Testis (tissue), 3 donors: ENCODE results near the gene SCN9A. TPM values are rescaled to one million over a fixed set of nuclear protein-coding genes. Genes with fewer than 3 reads are reported as not detected.

Experiments used
- DNase-seq: peaks from one replicate; pipeline ENCODE4 v3.0.0-alpha.2; 2019
- H3K27ac ChIP-seq, 2 donors: fragments of 200-600 bp; sonication (generic); one replicate each; pipeline ENCODE4 v1.5.1; 2019
- H3K27me3 ChIP-seq: fragments of 200-600 bp; sonication (generic); one replicate; pipeline ENCODE4 v1.5.1; 2019
- H3K36me3 ChIP-seq: fragments of 200-600 bp; sonication (generic); one replicate; pipeline ENCODE4 v1.5.1; 2017; ENCODE audit warnings: low read depth; ENCODE audit errors: missing control alignments
- H3K4me1 ChIP-seq: fragments of 200-600 bp; sonication (generic); one replicate; pipeline ENCODE4 v1.5.1; 2019
- H3K4me3 ChIP-seq, 2 donors: fragments of 200-600 bp; sonication (generic); one replicate each; pipeline ENCODE4 v1.5.1; 2017 to 2019
- H3K9me3 ChIP-seq: fragments of 200-600 bp; sonication (generic); one replicate; pipeline ENCODE4 v1.5.1; 2017
- POLR2A ChIP-seq: fragments of 450-650 bp; IDR thresholded peaks from one replicate; pipeline ENCODE4 v1.6.1; 2017; ENCODE audit warnings: antibody characterized with exemption, mild to moderate bottlenecking, moderate library complexity
- WGBS, 2 donors: methylation state at CpG; one replicate each; pipeline ENCODE4 v1.1.5; 2018; 5-methylcytosine and 5-hydroxymethylcytosine counted together
- intact Hi-C: fragments of 100-400 bp; cut with DNase I; formaldehyde crosslinking; loops from one replicate; pipeline ENCODE4 v1.15.1; 2023; ENCODE audit warnings: low total_unique reads
- polyA plus RNA-seq: library from polyadenylated mRNA; stranded (reverse); fragments of 350-450 nt; fragmentation: Illumina TruSeq; extraction: RNeasy Lipid Tissue Mini Kit (QIAGEN cat#74804); gene quantifications from one replicate; pipeline ENCODE4 v1.2.3, GENCODE V29; 2014; ENCODE audit warnings: low read depth, low replicate concordance; ENCODE audit not compliant: insufficient read depth
- total RNA-seq, 2 donors: library from RNA; depleted of rRNA; stranded (reverse); fragments of >200 nt; gene quantifications; one replicate each; pipeline ENCODE4 v1.2.3, GENCODE V29; 2016
- TF ChIP-seq, protein P1 (sequence below), 3 experiments: fragments of 450-650 bp in 2 of 3; fragments of 200-600 bp in 1 of 3; sonication (generic) in 1 of 3; IDR thresholded peaks; one replicate each; pipeline ENCODE4 v1.5.1; 2016 to 2019; ENCODE audit warnings: antibody characterized with exemption in 3 of 3, mild to moderate bottlenecking in 2 of 3, moderate library complexity in 1 of 3

The SCN9A gene
- total and polyA plus RNA-seq, 3 donors from 2014 or later = 7.3 to 117 (median 85.7) TPM

- intact Hi-C loops = no loop called here
- 49 to 62% methylated on average over 3 of the region's 3 CpGs for WGBS, 2 donors
- H3K9me3 ChIP-seq = no peaks in the 10 kb centered on the region
- no peak overlapping the region for H3K27ac ChIP-seq
- TF ChIP-seq POLR2A = no peak
- TF ChIP-seq, protein P1, sequence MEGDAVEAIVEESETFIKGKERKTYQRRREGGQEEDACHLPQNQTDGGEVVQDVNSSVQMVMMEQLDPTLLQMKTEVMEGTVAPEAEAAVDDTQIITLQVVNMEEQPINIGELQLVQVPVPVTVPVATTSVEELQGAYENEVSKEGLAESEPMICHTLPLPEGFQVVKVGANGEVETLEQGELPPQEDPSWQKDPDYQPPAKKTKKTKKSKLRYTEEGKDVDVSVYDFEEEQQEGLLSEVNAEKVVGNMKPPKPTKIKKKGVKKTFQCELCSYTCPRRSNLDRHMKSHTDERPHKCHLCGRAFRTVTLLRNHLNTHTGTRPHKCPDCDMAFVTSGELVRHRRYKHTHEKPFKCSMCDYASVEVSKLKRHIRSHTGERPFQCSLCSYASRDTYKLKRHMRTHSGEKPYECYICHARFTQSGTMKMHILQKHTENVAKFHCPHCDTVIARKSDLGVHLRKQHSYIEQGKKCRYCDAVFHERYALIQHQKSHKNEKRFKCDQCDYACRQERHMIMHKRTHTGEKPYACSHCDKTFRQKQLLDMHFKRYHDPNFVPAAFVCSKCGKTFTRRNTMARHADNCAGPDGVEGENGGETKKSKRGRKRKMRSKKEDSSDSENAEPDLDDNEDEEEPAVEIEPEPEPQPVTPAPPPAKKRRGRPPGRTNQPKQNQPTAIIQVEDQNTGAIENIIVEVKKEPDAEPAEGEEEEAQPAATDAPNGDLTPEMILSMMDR (IDR thresholded peaks at IDR 0.05) = no peak
- DNase-seq = no peak
- H3K36me3 ChIP-seq = no peaks in the 10 kb centered on the region
- no peaks in the 10 kb centered on the region for H3K4me1 ChIP-seq
- no peaks in the 10 kb centered on the region for H3K27me3 ChIP-seq
- H3K4me3 ChIP-seq = no peak overlapping the region
Observed at GRCh38 chr2:166388481-166389070, 12.8 kb upstream of the SCN9A start.

- no peaks in the 10 kb centered on the region for H3K4me1 ChIP-seq
- no peak overlapping the region for H3K4me3 ChIP-seq
- no peak for DNase-seq
- intact Hi-C loops = no loop called here
- TF ChIP-seq POLR2A = no peak
- TF ChIP-seq, protein P1 (IDR thresholded peaks at IDR 0.05) = no peak
- H3K27ac ChIP-seq = no peak overlapping the region
- 86 to 87% methylated on average over 1 of the region's 1 CpG for WGBS, 2 donors
- no peaks in the 10 kb centered on the region for H3K9me3 ChIP-seq
- H3K36me3 ChIP-seq = no peaks in the 10 kb centered on the region
- no peaks in the 10 kb centered on the region for H3K27me3 ChIP-seq
Observed at GRCh38 chr2:166385313-166385712, 9.6 kb upstream of the SCN9A start.

- Histone ChIP-seq H3K27ac (no peak overlapping the region), H3K27me3 (no peaks in the 10 kb centered on the region), H3K4me3 (no peak overlapping the region), H3K4me1 (no peaks in the 10 kb centered on the region), H3K36me3 (no peaks in the 10 kb centered on the region), H3K9me3 (no peaks in the 10 kb centered on the region)
- TF ChIP-seq, protein P1 (IDR thresholded peaks at IDR 0.05) = peak; percentile 30 to 56 (median 31)
- no peak for TF ChIP-seq POLR2A
- no peak for DNase-seq
- 65 to 70% methylated on average over 8 of the region's 8 CpGs for WGBS, 2 donors
- intact Hi-C loops = no loop called here
Observed at GRCh38 chr2:166384774-166385173, 9.0 kb upstream of the SCN9A start.

- no peak overlapping the region for H3K4me3 ChIP-seq
- intact Hi-C loops = no loop called here
- 90 to 93% methylated on average over 3 of the region's 3 CpGs for WGBS, 2 donors
- H3K9me3 ChIP-seq = no peaks in the 10 kb centered on the region
- H3K27me3 ChIP-seq = no peaks in the 10 kb centered on the region
- H3K27ac ChIP-seq = no peak overlapping the region
- DNase-seq = no peak
- H3K36me3 ChIP-seq = no peaks in the 10 kb centered on the region
- H3K4me1 ChIP-seq = no peaks in the 10 kb centered on the region
- TF ChIP-seq POLR2A = no peak
- TF ChIP-seq, protein P1 (IDR thresholded peaks at IDR 0.05) = no peak
Observed at GRCh38 chr2:166382448-166382847, 6.7 kb upstream of the SCN9A start.

- TF ChIP-seq POLR2A = no peak
- TF ChIP-seq, protein P1 (IDR thresholded peaks at IDR 0.05) = no peak
- Histone ChIP-seq H3K9me3 (no peaks in the 10 kb centered on the region), H3K36me3 (no peaks in the 10 kb centered on the region), H3K27me3 (no peaks in the 10 kb centered on the region), H3K4me1 (peaks cover 4% of the 10 kb centered on the region), H3K4me3 (no peak overlapping the region), H3K27ac (no peak overlapping the region)
- intact Hi-C loops = no loop called here
- 58 to 70% methylated on average over 1 of the region's 1 CpG for WGBS, 2 donors
- DNase-seq = no peak
Observed at GRCh38 chr2:166380615-166381014, 4.9 kb upstream of the SCN9A start.
